ENCODE data around the gene PIM3. TPM values are rescaled to one million over a fixed set of nuclear protein-coding genes. Genes with fewer than 3 reads are reported as not detected.

PIM3 gene
- total and polyA plus RNA-seq, 2 of the 8 experiments (the other 6 are each of a cell fraction or from before 2014, with no cell fraction given), result 22.6 to 30.0 TPM

DNA sequence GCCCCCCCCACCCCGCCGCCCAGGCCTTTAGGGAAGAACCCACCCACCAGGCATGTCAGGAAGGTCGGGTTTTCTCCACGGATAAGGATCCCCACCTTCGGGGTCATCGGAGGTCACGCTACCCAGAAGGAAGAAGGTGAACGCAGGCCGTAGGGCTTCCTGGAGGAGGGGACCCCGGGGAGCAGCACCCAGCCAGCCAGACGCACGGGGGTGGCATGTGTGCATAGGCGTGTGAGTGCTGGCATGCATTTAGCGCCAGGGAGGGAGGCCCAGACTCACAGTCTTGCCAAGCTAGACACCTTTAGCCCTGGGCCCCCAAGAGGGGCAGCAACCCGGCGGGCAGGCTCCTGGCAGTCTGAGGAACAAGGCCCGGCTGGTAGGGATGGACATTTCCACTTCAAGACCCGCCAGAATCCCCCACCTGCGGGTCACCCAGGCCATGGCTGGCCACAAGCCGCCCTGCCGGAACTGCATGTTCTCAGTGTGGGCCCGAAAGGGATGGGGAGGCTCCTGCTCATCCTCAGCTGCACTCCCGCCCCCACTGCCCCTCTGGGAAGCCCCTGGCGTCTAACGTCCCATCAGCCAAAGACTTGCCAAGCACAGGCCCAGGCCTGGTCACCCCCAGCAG, 16.7 kb upstream of the PIM3 start (continued):
- TF ChIP-seq, protein P1, sequence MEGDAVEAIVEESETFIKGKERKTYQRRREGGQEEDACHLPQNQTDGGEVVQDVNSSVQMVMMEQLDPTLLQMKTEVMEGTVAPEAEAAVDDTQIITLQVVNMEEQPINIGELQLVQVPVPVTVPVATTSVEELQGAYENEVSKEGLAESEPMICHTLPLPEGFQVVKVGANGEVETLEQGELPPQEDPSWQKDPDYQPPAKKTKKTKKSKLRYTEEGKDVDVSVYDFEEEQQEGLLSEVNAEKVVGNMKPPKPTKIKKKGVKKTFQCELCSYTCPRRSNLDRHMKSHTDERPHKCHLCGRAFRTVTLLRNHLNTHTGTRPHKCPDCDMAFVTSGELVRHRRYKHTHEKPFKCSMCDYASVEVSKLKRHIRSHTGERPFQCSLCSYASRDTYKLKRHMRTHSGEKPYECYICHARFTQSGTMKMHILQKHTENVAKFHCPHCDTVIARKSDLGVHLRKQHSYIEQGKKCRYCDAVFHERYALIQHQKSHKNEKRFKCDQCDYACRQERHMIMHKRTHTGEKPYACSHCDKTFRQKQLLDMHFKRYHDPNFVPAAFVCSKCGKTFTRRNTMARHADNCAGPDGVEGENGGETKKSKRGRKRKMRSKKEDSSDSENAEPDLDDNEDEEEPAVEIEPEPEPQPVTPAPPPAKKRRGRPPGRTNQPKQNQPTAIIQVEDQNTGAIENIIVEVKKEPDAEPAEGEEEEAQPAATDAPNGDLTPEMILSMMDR (IDR thresholded peaks at IDR 0.05; ENCODE audit: control extremely low read depth in 1 of 3, insufficient read depth in 1 of 3, low read depth in 1 of 3, low read length in 3 of 3), result no peak
- TF ChIP-seq NRF1 (IDR thresholded peaks at IDR 0.05; ENCODE audit: low read depth, low read length) (no peak), MAFK (IDR thresholded peaks at IDR 0.05; ENCODE audit: low read depth, low read length) (no peak), NANOG (IDR thresholded peaks at IDR 0.05; ENCODE audit: insufficient read depth, low read depth, low read length, poor library complexity, severe bottlenecking) (no peak), TAF1 (IDR thresholded peaks at IDR 0.05; ENCODE audit: low read depth, low read length) (no peak)

Data from H1 (cell line).